ENCODE data around the gene MAP3K5. TPM values are rescaled to one million over a fixed set of nuclear protein-coding genes. Genes with fewer than 3 reads are reported as not detected.

MAP3K5 gene
- total RNA-seq, 1 donor from 2014 or later: 0.02 TPM

DNA sequence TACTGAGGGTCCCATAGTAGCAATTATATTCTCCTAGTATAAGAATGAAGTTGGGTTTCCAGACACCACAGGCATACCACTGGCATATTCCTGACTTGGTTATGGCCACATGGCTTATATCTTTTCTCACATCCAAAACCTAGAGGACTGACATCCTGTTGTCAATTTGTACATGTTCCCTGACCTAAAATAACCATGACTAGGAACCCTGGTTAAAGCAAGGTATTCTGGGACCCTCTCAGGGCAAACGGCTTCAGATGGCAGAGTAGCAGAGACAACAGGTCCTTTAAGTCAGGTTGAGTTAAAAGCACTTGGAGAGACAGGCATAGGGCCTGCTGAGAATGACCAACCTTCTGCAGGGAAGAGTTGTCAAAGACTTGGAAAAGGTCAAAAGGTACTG is 12.6 kb downstream of the MAP3K5 start:
- no peak overlapping the region for H2AFZ ChIP-seq (replicated peaks)
- Mint-ChIP-seq H3K27ac (no peak overlapping the region), H3K4me3 (no peak overlapping the region), H3K4me1 (peaks cover 2% of the 10 kb centered on the region), H3K27me3 (ENCODE audit: insufficient read depth, low read depth) (no peaks in the 10 kb centered on the region), H3K9me3 (no peaks in the 10 kb centered on the region), H3K36me3 (no peaks in the 10 kb centered on the region)
- H3K27me3 ChIP-seq: no peaks in the 10 kb centered on the region
- no peaks in the 10 kb centered on the region for H3K9me3 ChIP-seq (ENCODE audit: low read depth)
- no peaks in the 10 kb centered on the region for H3K36me3 ChIP-seq
- H3K4me2 ChIP-seq: no peak overlapping the region
- H3K4me1 ChIP-seq: no peaks in the 10 kb centered on the region
- no peaks in the 10 kb centered on the region for H3F3A ChIP-seq (ENCODE audit: low read depth)
- TF ChIP-seq EZH2 (IDR thresholded peaks at IDR 0.05) (no peak), EZH2phosphoT487 (IDR thresholded peaks at IDR 0.05) (no peak)
- TF ChIP-seq, protein P1, sequence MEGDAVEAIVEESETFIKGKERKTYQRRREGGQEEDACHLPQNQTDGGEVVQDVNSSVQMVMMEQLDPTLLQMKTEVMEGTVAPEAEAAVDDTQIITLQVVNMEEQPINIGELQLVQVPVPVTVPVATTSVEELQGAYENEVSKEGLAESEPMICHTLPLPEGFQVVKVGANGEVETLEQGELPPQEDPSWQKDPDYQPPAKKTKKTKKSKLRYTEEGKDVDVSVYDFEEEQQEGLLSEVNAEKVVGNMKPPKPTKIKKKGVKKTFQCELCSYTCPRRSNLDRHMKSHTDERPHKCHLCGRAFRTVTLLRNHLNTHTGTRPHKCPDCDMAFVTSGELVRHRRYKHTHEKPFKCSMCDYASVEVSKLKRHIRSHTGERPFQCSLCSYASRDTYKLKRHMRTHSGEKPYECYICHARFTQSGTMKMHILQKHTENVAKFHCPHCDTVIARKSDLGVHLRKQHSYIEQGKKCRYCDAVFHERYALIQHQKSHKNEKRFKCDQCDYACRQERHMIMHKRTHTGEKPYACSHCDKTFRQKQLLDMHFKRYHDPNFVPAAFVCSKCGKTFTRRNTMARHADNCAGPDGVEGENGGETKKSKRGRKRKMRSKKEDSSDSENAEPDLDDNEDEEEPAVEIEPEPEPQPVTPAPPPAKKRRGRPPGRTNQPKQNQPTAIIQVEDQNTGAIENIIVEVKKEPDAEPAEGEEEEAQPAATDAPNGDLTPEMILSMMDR (IDR thresholded peaks at IDR 0.05): no peak
- H3K79me2 ChIP-seq (ENCODE audit: low read depth): no peaks in the 10 kb centered on the region
- no peak overlapping the region for H3K4me3 ChIP-seq
- no peak overlapping the region for H3K9ac ChIP-seq
- H3K27ac ChIP-seq: no peak overlapping the region
- DNase-seq (ENCODE audit: low spot score): peak; percentile 2
- H4K20me1 ChIP-seq (ENCODE audit: low read depth): no peaks in the 10 kb centered on the region

DNA sequence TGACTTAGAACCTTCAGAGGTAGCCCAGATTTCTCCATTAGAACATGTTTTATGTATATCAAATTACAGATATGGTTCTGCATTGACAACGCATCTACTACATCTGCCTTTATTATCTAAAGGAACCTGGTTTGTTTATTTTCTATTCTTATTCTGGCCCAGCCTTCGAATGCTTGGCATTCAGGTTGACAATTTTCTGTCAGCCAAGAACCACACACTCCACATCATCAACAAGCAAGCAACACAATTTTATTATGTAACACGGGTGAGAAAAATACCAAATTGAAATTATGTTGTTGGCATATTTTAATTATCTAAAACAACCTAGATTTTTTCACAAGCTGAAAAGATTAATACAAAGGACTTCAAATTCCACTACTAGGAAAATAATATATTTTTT is 14.6 kb downstream of the MAP3K5 start:
- Mint-ChIP-seq H3K4me1 (peaks cover 2% of the 10 kb centered on the region), H3K36me3 (no peaks in the 10 kb centered on the region), H3K27me3 (ENCODE audit: insufficient read depth, low read depth) (no peaks in the 10 kb centered on the region), H3K27ac (no peak overlapping the region), H3K4me3 (no peak overlapping the region), H3K9me3 (no peaks in the 10 kb centered on the region)
- H3K79me2 ChIP-seq (ENCODE audit: low read depth): no peaks in the 10 kb centered on the region
- H3K4me2 ChIP-seq: no peak overlapping the region
- H3K36me3 ChIP-seq: no peaks in the 10 kb centered on the region
- H3K27ac ChIP-seq: no peak overlapping the region
- H3K4me3 ChIP-seq: no peak overlapping the region
- no peaks in the 10 kb centered on the region for H3F3A ChIP-seq (ENCODE audit: low read depth)
- no peak for DNase-seq (ENCODE audit: low spot score)
- TF ChIP-seq EZH2 (IDR thresholded peaks at IDR 0.05): no peak
- TF ChIP-seq EZH2phosphoT487 (IDR thresholded peaks at IDR 0.05): no peak
- TF ChIP-seq, protein P1 (IDR thresholded peaks at IDR 0.05): no peak
- no peaks in the 10 kb centered on the region for H3K4me1 ChIP-seq
- no peak overlapping the region for H3K9ac ChIP-seq
- H4K20me1 ChIP-seq (ENCODE audit: low read depth): no peaks in the 10 kb centered on the region
- no peaks in the 10 kb centered on the region for H3K27me3 ChIP-seq
- H3K9me3 ChIP-seq (ENCODE audit: low read depth): no peaks in the 10 kb centered on the region
- no peak overlapping the region for H2AFZ ChIP-seq (replicated peaks)

DNA sequence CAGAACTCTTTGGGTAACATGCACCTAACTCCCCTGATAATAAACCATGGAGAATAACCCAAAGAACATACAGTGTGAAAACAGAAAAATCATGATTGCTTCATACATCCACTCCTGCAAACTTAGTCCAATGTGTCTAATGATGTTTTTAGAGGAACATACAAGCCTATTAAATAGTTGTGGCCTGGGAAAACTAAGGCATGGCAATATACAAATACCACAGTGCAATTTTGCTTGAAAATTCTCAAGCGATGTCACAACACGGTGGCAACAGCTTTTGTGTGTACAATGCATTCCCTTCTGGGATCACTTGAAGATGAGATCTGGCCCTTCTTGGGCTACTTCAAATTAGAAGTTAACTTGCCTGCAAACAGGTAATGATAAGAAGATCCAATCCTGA is 16.7 kb downstream of the MAP3K5 start:
- H3K27ac Mint-ChIP-seq: no peak overlapping the region
- H3K9me3 Mint-ChIP-seq: no peaks in the 10 kb centered on the region
- H3K36me3 ChIP-seq: no peaks in the 10 kb centered on the region
- H3K4me1 Mint-ChIP-seq: peaks cover 9% of the 10 kb centered on the region
- H3K27me3 Mint-ChIP-seq (ENCODE audit: insufficient read depth, low read depth): no peaks in the 10 kb centered on the region
- no peak overlapping the region for H3K27ac ChIP-seq
- no peaks in the 10 kb centered on the region for H3K9me3 ChIP-seq (ENCODE audit: low read depth)
- no peaks in the 10 kb centered on the region for H3K4me1 ChIP-seq
- H2AFZ ChIP-seq (replicated peaks): no peak overlapping the region
- no peaks in the 10 kb centered on the region for H3K79me2 ChIP-seq (ENCODE audit: low read depth)
- no peak for TF ChIP-seq EZH2phosphoT487 (IDR thresholded peaks at IDR 0.05)
- TF ChIP-seq, protein P1 (IDR thresholded peaks at IDR 0.05): no peak
- TF ChIP-seq EZH2 (IDR thresholded peaks at IDR 0.05): no peak
- H3F3A ChIP-seq (ENCODE audit: low read depth): no peaks in the 10 kb centered on the region
- H3K27me3 ChIP-seq: no peaks in the 10 kb centered on the region
- no peaks in the 10 kb centered on the region for H3K36me3 Mint-ChIP-seq
- no peak for DNase-seq (ENCODE audit: low spot score)
- no peak overlapping the region for H3K9ac ChIP-seq
- no peaks in the 10 kb centered on the region for H4K20me1 ChIP-seq (ENCODE audit: low read depth)
- H3K4me3 ChIP-seq: no peak overlapping the region
- no peak overlapping the region for H3K4me3 Mint-ChIP-seq
- H3K4me2 ChIP-seq: no peak overlapping the region
